ENCODE results near the gene APBB2.

GRCh38 chr4:41122775-41123174 is 91.6 kb downstream of the APBB2 start:
- TF ChIP-seq CTCF (IDR thresholded peaks at IDR 0.05; ENCODE audit: control extremely low read depth in 1 of 3, insufficient read depth in 1 of 3, low read depth in 1 of 3, low read length in 3 of 3) (peak; percentile 47 to 58 (median 51)), SIN3A (conservative IDR thresholded peaks at IDR 0.05 in 1 of 2, IDR thresholded peaks at IDR 0.05 in 1 of 2; ENCODE audit: low read depth in 1 of 2, low read length in 2 of 2) (no peak), EZH2 (IDR thresholded peaks at IDR 0.05; ENCODE audit: low read depth, low read length, severe bottlenecking) (no peak), ATF2 (IDR thresholded peaks at IDR 0.05; ENCODE audit: low read length) (no peak), SAP30 (IDR thresholded peaks at IDR 0.05; ENCODE audit: insufficient read depth, insufficient replicate concordance, low read length) (no peak), CHD2 (IDR thresholded peaks at IDR 0.05; ENCODE audit: low read length) (no peak), JUND (IDR thresholded peaks at IDR 0.05; ENCODE audit: low read length) (no peak), POLR2A (IDR thresholded peaks at IDR 0.05; ENCODE audit: control extremely low read depth in 1 of 2, low read depth in 2 of 2, low read length in 2 of 2) (no peak), GABPA (IDR thresholded peaks at IDR 0.05; ENCODE audit: borderline replicate concordance, insufficient read depth, low read length) (no peak)

Measured in H1 (cell line).